OCI-LY1 (cell line): ENCODE results near the gene MICU1.

Experiments
- H2AFZ ChIP-seq: fragments of 200-600 bp; sonication (generic), shearing (Covaris generic); 2 replicates; pipeline ENCODE4 v1.6.0; 2014; ENCODE audit warnings: antibody characterized with exemption, mild to moderate bottlenecking, low read length
- H3F3A ChIP-seq: fragments of 200-600 bp; sonication (generic), shearing (Covaris generic); 2 replicates; pipeline ENCODE4 v1.6.0; 2014; ENCODE audit warnings: mild to moderate bottlenecking, antibody characterized with exemption, low read length, moderate library complexity; ENCODE audit not compliant: insufficient read depth
- H3K27ac ChIP-seq: fragments of 200-600 bp; sonication (generic); 2 replicates; pipeline ENCODE4 v1.5.1; 2014; ENCODE audit warnings: low read length, mixed run types, mild to moderate bottlenecking, low read depth; ENCODE audit not compliant: poor library complexity, severe bottlenecking
- H3K27me3 ChIP-seq: fragments of 200-600 bp; sonication (generic); 2 replicates; pipeline ENCODE4 v1.6.0; 2014; ENCODE audit warnings: antibody characterized with exemption, mild to moderate bottlenecking, low read length, moderate library complexity; ENCODE audit not compliant: insufficient read depth
- H3K36me3 ChIP-seq: fragments of 200-600 bp; sonication (generic); 2 replicates; pipeline ENCODE4 v1.6.1; 2014; ENCODE audit warnings: mild to moderate bottlenecking, antibody characterized with exemption, low read length, moderate library complexity, mixed read lengths; ENCODE audit not compliant: insufficient read depth
- H3K4me1 ChIP-seq: fragments of 200-600 bp; sonication (generic); 2 replicates; pipeline ENCODE4 v1.5.1; 2014; ENCODE audit warnings: mild to moderate bottlenecking, low read length, moderate library complexity; ENCODE audit not compliant: insufficient read depth, severe bottlenecking
- H3K4me2 ChIP-seq: fragments of 200-600 bp; sonication (generic), shearing (Covaris generic); 2 replicates; pipeline ENCODE4 v1.6.1; 2014; ENCODE audit warnings: low read length
- H3K4me3 ChIP-seq: fragments of 200-600 bp; sonication (generic); 2 replicates; pipeline ENCODE4 v1.5.1; 2014; ENCODE audit warnings: low read length, low read depth, mild to moderate bottlenecking, mixed read lengths; ENCODE audit not compliant: poor library complexity, severe bottlenecking
- H3K79me2 ChIP-seq: fragments of 200-600 bp; shearing (Covaris generic); 2 replicates; pipeline ENCODE4 v1.6.1; 2016; ENCODE audit warnings: mixed run types, low read length, mixed read lengths; ENCODE audit not compliant: insufficient read depth
- H3K9ac ChIP-seq: fragments of 200-600 bp; sonication (generic), shearing (Covaris generic); 2 replicates; pipeline ENCODE4 v1.6.1; 2014; ENCODE audit warnings: mild to moderate bottlenecking, low read length, mixed read lengths
- H3K9me2 ChIP-seq: fragments of 200-600 bp; sonication (generic), shearing (Covaris generic); 2 replicates; pipeline ENCODE4 v1.6.1; 2014; ENCODE audit warnings: low read depth, mild to moderate bottlenecking, low read length, mixed read lengths
- H3K9me3 ChIP-seq: fragments of 200-600 bp; shearing (Covaris generic); 2 replicates; pipeline ENCODE4 v1.6.1; 2014; ENCODE audit warnings: low read length, mixed read lengths
- H4K20me1 ChIP-seq: fragments of 200-600 bp; sonication (generic), shearing (Covaris generic); 2 replicates; pipeline ENCODE4 v1.6.0; 2016; ENCODE audit warnings: mild to moderate bottlenecking, low read length; ENCODE audit not compliant: insufficient read depth
- EZH2 ChIP-seq: fragments of 200-600 bp; sonication (generic), shearing (Covaris generic); IDR thresholded peaks from 2 replicates; pipeline ENCODE4 v1.8.0; 2017; ENCODE audit warnings: borderline replicate concordance, mixed run types, mild to moderate bottlenecking, antibody characterized with exemption, low read length, moderate library complexity, mixed read lengths
- TF ChIP-seq, protein P1 (sequence below): fragments of 200-600 bp; sonication (generic), shearing (Covaris generic); IDR thresholded peaks from 2 replicates; pipeline ENCODE4 v1.5.1; 2017; ENCODE audit warnings: mild to moderate bottlenecking, antibody characterized with exemption, low read length, moderate library complexity, mixed read lengths

MICU1 gene

DNA sequence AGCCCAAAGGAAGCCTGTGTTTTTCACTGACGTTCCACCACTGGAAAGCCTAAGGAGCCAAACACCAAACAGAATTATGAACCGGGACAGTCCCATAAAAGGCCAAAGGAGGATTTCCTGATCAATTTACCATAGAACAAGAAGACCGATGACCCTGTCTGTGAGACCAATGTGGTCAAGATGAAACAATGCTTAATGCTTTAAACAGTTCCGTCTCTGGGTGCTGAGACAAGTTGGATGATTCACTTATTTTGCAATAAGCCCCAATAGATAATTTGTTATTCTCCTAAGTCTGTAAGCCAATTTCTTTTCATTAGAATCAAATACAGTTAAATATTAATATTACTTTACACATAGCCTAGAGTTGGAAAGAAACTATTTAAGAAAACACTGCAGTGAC is 134.9 kb downstream of the MICU1 start:
- Histone ChIP-seq H3K4me3 (no peak overlapping the region), H3K4me1 (no peaks in the 10 kb centered on the region), H3K9me3 (no peaks in the 10 kb centered on the region), H3F3A (no peaks in the 10 kb centered on the region), H3K9ac (no peak overlapping the region), H2AFZ (no peak overlapping the region), H3K27ac (no peak overlapping the region), H3K9me2 (no peaks in the 10 kb centered on the region), H3K36me3 (no peaks in the 10 kb centered on the region), H3K79me2 (no peaks in the 10 kb centered on the region), H3K27me3 (no peaks in the 10 kb centered on the region), H3K4me2 (no peak overlapping the region), H4K20me1 (no peaks in the 10 kb centered on the region)
- TF ChIP-seq EZH2 = no peak
- TF ChIP-seq, protein P1, sequence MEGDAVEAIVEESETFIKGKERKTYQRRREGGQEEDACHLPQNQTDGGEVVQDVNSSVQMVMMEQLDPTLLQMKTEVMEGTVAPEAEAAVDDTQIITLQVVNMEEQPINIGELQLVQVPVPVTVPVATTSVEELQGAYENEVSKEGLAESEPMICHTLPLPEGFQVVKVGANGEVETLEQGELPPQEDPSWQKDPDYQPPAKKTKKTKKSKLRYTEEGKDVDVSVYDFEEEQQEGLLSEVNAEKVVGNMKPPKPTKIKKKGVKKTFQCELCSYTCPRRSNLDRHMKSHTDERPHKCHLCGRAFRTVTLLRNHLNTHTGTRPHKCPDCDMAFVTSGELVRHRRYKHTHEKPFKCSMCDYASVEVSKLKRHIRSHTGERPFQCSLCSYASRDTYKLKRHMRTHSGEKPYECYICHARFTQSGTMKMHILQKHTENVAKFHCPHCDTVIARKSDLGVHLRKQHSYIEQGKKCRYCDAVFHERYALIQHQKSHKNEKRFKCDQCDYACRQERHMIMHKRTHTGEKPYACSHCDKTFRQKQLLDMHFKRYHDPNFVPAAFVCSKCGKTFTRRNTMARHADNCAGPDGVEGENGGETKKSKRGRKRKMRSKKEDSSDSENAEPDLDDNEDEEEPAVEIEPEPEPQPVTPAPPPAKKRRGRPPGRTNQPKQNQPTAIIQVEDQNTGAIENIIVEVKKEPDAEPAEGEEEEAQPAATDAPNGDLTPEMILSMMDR = no peak

DNA sequence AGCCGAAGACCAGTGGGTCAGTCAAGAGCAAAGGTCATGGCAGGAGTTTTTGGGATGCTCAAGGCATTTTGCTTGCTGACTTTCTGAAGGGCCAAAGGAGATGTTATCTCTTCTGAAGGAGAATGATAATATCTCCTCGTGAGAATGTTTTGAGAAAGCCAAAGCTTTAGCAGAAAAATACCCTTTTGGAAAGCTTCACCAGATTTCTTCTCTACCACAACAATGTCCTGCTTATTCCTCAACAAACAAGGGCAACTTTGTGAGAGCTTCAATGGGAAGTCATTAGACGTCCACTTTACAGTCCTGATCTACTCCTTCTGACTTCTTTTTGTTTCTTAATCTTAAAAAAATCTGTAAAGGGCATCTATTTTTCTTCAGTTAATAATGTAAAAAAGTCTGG is 138.4 kb downstream of the MICU1 start:
- Histone ChIP-seq H3K9me3 (no peaks in the 10 kb centered on the region), H3F3A (no peaks in the 10 kb centered on the region), H2AFZ (no peak overlapping the region), H3K27ac (no peak overlapping the region), H3K79me2 (no peaks in the 10 kb centered on the region), H4K20me1 (no peaks in the 10 kb centered on the region), H3K4me3 (no peak overlapping the region), H3K36me3 (no peaks in the 10 kb centered on the region), H3K9ac (no peak overlapping the region), H3K4me2 (no peak overlapping the region), H3K9me2 (no peaks in the 10 kb centered on the region), H3K4me1 (no peaks in the 10 kb centered on the region), H3K27me3 (no peaks in the 10 kb centered on the region)
- TF ChIP-seq EZH2 = no peak
- TF ChIP-seq, protein P1 = no peak

DNA sequence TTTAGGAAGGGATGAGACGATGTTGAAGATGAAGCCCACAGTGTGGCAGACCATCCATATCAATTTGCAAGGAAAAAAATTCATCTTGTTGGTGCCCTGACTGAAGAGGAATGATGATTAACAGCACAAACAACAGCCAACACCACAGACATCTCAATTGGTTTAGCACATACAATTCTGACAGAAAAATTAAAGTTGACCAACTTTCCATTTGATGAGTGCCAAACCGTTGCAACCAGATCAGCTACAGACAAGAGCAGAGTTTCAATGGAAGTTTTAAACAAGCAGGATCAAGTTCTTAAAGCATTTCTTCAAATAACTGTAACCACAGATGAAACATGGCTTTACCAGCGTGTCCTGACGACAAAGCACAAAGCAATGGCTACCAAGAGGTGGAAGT is 138.8 kb downstream of the MICU1 start:
- Histone ChIP-seq H3K79me2 (no peaks in the 10 kb centered on the region), H3K4me2 (no peak overlapping the region), H3K36me3 (no peaks in the 10 kb centered on the region), H3K9ac (no peak overlapping the region), H3K4me3 (no peak overlapping the region), H2AFZ (no peak overlapping the region), H3F3A (no peaks in the 10 kb centered on the region), H3K4me1 (no peaks in the 10 kb centered on the region), H3K27ac (no peak overlapping the region), H3K9me3 (no peaks in the 10 kb centered on the region), H3K9me2 (no peaks in the 10 kb centered on the region), H3K27me3 (no peaks in the 10 kb centered on the region), H4K20me1 (no peaks in the 10 kb centered on the region)
- TF ChIP-seq EZH2 = no peak
- TF ChIP-seq, protein P1 = no peak
